T-helper 2 cell (primary cell): ENCODE measurements around the gene WDR82.
"Not testable (repeated sequence)": the region's sequence is repeated elsewhere in the genome, so short reads cannot be mapped to it uniquely, and the experiment has no call there.

Experiments
- DNase-seq, 5 experiments: peaks; one replicate each; pipeline versions ENCODE4 v3.0.0 to v3.0.0-alpha.2; 2012 to 2022

The WDR82 gene

DNA sequence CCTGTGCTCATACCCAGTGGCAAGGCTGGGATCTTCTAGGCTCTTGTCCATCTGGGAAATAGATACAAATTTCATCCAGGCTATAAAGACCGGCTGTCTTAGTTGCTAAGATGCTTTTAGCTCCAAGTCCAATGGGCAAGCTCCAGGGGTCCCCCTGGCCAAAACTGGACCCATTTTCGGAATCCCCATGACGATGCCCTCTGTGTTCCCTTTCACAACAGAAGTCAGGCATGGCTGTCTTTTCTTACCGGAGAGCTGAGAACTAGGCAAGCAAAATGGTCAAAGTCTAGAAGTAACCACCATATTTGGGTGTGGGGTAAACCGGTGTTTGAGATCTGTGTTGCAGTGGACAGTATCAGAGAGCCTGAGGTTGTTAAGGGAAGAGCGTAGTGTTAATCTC lies 10.2 kb upstream of the WDR82 start:
- no peak for DNase-seq

DNA sequence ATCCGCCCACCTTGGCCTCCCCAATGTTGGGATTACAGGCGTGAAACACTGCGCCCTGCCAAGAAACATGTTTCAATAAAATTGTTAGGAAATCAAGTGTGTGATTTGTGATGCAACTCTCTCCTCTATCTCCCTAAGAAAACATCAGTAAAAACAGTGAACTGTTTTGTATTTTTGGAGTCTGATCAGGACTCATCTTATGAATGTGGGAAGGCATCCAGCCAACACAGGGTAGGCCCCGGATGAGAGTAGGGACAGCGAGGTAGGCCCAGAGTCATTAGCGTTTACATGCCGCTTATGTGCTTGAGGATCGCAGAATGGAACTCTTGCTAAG lies 8.3 kb upstream of the WDR82 start:
- no peak for DNase-seq

DNA sequence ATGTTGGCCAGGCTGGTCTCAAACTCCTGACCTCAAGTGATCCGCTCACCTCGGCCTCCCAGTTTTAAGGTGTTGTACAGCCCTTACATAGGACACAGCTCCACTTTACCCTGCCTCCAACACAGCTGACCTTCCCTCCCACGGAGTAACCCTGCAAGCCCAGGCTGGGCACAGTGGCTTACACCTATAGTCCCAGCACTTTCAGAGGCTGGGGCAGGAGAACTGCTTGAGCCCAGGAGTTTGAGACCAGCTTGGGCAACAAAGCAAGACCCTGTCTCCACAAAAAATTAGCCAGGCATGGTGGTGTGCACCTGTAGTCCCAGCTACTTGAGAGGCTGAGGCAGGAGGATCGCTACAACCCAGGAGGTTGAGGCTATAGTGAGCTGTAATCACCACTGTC lies 5.6 kb upstream of the WDR82 start:
- DNase-seq = not testable (repeated sequence)

DNA sequence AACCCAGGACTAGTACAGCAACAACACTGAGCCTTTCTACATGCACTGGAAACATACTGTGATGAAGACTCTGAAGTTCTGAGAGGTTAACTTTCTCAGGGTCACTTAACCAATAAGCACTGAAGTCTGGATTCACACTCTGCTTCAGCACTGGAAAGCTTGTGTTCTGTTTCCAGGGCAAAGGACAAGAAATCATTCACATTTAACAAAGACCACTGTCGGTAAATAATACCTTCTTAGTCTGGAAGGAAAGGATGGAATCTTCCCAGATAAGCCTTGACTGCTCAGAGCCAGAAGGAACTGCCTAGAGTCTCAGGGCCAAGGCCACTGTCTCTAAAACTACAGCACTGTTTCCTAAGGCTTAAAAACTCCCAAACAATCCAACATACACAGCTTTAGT lies 4.9 kb upstream of the WDR82 start:
- DNase-seq = peak in 1 of 5 experiments; percentile 26

DNA sequence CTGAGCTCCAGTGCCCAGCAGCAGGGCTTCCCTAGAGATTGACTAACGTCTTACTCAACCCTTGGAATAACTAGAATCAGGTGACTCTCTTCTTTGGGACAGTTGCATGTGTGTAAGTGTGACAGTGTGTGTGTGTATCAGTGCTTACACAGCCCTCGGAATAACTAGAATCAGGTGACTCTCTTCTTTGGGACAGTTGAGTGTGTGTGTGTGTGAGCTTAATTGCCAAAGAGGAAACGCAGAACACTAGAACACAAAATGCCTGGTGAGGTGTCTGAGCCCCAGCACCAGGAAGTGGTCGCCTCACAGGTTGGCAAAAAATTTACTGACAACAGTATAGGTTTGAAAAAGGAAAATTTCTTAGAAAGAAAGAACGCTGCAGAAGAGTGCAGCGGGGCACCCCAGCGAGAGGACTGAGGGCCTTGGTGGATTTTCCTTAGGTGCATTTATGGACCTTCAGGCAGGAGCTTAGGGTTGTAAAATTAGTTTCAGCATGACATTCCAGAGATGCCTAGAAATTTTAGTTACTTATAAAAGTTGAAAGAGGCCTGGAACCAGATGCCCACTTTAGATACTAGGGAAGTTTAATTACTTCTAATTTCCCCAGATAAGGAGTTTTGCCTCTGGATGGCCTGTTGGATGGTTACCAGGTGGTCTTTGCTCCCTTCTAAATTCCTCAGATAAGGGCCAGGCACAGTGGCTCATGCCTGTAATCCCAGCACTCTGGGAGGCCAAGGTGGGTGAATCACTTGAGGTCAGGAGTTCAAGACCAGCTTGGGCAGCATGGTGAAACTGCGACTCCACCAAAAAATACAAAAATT lies 3.7 kb upstream of the WDR82 start:
- DNase-seq = peak in 3 of 5 experiments; percentile 20 to 88 (median 61)

DNA sequence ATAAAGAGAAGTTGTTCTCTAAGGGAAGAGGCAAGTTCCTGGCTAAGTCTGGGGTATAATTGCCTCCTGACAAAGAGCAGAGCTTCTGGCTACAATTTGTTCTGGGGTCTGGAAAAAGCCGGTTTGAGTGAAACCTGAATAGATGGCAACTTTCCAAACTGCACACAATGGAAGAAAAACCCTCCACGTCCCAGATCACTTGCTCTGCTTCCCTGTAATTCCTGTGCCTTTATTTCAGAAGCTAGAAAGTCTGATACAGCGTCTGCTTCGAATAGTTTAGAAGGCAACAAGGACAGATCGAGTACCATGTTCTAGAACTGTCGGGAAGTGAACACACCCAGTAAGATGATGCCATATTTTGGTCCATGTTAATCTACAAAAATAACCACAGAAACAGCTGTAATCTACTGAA lies 1.6 kb upstream of the WDR82 start:
- DNase-seq = no peak

DNA sequence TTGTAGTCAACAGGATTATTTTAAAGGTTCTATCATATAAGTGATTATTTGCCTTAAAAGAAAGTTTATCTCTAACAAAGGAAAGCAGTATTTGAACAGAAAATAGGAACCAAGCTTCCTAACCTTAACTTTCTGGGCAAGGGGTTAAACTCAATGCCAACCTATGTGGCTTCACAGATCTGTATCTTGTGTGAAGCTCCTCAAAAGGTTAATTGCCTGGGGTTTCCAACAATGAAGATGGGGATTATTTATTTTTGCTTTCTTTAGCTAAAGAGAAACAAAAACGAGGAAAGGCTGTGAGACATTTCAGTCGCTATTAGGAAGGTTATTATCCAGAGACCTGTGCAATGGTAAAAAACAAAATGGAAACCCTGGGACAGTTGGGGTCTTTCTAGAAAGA lies 1.1 kb upstream of the WDR82 start:
- DNase-seq = peak in 2 of 5 experiments; percentile 22 to 38

DNA sequence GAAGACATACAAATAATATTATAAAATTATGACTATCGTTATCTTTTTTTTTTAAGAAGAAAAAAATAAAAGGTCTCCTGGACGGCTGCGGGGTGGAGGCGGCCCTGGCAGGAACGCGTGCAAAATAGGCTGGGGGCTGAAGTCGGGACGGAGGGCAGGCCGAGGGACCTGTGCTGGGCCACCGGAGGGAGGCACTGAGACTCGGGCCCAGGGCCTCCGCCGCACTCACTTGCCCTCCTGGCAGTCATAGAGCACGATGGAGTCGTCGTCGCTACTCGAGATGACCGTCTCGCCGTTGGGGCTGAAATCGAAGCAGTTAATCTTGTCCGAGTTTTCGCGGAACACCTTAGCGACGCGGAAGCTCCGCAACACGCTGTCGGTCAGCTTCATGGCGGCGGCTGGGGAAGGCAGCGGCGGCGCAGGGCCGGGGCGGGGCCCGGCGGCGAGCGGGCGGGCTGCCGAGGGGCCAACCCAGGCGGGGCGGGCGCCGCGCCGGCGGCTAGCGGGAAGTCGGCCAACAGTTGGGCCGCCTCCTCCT lies 408 bp downstream of the WDR82 start:
- peak in 3 of 5 experiments; percentile 47 to 78 (median 58) for DNase-seq

DNA sequence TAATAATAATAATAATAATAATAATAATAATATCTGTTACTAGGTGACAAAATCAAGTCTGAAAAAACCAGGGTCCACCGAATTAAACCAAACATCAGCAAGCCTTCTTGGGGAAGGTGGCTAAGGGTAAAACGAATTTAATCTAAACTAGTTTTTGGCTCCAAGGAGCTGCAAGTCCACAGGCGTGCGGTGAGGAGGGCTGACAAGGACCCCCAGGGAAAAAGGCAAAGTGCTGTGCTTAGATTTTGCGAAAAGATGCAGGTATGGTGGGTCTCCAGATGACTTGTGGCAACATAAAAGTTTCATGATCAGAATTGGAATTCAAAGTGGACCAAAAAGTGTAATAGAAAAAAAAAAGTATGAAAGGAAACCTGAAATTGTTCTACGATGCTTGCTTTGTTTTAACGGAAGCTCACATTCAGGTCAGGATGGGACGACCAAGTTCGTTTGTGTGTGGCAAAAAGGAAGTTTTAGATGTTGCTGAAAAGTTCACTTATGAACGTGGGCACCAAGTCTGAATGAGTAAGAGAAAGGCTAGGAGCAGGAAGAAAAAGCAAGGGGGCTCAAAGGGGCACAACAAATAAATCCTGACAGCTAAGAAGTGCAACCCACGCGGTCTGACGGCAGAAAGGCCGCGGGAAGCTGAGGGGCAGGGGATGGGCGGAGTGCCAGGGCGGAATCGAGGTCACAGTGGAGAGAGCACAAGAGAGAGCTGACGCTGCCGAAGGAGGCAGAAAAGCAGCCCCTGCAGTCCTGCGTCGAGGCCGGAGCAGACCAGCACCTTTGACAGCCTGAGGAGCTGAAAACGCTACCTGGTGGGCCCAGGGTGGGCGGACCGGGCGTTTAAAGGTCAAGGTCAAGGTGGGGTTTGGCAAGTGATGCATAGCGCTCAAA lies 1.1 kb downstream of the WDR82 start:
- peak in 4 of 5 experiments; percentile 53 to 87 (median 66) for DNase-seq

DNA sequence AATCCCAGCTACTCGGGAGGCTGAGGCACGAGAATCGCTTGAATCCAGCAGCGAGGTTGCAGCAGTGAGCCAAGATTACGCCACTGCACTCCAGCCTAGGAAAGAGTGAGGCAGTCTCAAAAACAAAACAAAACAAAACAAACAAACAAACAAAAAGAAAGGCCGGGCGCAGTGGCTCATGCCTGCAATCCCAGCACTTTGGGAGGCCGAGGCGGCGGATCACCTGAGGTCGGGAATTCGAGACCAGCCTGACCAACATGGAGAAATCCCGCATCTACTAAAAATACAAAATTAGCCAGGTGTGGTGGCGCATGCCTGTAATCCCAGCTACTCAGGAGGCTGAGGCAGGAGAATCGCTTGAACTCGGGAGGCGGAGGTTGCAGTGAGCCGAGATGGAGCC lies 3.7 kb downstream of the WDR82 start:
- DNase-seq = not testable (repeated sequence)

DNA sequence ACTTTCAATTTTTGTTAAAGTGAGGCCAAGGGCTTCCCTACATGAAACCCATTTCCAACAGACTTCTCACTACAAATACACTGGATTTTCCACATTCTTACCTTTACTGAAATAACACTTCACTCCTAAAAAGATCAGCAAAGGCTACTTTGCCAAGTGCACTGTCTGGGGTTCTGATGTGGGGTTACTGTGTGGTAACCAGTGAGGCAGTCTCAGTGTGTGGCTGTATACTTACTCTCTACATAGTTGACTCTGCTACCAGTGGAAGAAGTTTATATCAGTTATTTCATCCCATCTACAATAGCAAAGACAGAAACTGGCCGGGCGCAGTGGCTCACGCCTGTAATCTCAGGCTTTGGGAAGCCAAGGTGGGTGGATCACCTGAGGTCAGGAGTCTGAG lies 5.6 kb downstream of the WDR82 start:
- peak in 1 of 5 experiments; percentile 53 for DNase-seq

DNA sequence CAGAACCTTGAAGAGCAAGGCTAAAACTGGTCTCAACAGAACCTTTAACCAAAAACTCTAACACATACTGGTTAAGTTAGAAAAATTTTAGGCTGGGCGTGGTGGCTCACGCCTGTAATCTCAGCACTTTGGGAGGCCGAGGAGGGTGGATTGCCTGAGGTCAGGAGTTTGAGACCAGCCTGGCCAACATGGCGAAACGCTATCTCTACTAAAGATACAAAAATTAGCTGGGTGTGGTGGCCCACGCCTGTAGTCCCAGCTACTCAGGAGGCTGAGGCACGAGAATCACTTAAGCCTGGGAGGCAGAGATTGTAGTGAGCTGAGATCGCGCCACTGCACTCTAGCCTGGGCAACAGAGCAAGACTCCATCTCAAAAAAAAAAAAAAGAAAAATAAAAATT lies 6.3 kb downstream of the WDR82 start:
- not testable (repeated sequence) for DNase-seq

DNA sequence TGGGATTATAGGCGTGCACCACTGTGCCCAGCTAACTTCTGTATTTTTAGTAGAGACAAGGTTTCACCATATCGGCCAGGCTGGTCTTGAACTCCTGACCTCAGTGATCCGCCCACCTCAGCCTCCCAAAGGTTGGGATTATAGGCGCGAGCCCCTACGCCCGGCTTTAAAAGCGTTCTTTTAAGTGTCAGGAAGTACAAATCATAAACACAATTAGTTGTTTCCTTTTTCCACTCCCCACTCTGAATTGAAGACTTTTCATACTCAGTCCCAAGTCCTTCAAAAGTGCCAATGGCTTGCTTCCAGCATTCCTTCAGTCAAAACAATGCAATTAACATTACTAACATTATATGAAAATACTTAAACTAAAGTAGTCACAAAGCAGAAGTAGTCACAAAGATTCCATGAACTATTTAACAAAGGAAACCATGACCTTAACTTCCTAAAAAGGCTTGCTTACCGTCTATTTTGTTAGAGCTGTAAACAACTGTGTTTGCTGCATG lies 8.1 kb downstream of the WDR82 start:
- DNase-seq = no peak

DNA sequence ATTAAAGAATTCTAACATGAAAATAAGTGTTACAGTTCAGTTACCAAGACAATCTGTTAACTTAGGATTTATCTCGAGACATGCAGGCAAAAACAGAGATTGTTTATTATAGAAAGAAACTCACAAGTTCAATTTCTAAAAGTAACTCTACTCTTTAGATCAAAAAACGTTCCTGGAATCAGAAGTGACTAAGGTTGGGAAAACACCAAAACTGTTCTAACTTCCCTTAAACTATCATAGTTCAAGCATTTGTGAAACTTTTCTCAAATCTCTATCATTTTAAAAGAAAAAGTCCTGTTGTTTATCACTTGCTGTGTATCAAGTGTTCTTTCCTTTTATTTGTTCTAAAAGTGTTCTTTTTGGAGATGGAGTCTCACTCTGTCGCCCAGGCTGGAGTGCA lies 8.7 kb downstream of the WDR82 start:
- DNase-seq = no peak

DNA sequence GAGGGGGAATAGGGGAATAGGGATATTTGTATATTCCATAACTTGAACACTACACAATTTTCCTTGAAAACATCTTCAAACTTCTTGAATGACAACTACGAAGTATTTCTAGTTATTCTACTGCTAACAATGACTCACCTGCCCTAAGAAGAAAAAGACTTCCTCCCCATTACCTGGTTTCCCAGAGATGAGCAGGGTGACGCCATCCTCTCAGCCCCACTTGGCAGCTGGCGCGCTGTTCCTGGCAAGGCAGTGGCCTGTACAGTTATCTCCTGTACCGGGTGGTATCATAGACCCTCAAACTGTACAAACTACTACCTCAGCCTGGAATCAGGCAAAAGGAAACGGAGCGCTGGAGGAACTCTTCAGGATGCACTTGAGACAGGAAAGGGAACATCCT lies 10.4 kb downstream of the WDR82 start:
- DNase-seq = no peak

DNA sequence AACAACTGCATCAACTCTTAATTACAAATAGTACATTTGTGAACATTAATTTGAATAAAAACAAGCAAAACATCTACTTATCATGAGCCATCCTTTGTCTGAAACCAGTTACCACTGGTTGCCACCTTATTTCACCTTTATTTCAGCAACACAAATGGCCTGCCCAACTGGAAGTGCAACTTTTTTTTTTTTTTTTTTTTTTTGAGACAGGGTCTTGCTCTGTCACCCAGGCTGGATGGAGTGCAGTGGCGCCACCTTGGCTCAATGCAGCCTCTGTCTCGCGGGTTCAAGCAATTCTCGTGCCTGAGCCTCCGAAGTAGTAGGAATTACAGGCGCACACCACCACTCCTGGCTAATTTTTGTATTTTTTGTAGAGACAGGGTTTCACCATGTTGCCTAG lies 13.1 kb downstream of the WDR82 start:
- DNase-seq = no peak

DNA sequence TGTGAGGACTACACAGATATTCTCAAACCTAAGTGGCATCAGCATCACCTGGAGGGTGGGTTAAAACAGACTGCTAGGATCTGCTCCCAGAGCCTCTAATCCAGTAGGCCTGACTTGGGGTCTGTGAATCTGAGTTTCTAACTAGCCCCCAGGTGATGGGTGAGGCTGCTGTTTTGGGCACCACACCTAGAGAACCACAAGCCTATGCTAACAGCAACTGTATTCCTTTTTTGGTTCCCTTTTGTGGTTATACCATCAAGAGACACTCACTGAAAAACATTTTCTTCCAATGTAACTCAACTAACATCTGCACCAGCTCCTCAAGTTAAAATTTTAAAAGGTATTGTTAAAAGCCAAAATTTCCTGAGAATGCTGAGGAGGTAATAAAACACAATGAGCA lies 16.0 kb downstream of the WDR82 start:
- no peak for DNase-seq

DNA sequence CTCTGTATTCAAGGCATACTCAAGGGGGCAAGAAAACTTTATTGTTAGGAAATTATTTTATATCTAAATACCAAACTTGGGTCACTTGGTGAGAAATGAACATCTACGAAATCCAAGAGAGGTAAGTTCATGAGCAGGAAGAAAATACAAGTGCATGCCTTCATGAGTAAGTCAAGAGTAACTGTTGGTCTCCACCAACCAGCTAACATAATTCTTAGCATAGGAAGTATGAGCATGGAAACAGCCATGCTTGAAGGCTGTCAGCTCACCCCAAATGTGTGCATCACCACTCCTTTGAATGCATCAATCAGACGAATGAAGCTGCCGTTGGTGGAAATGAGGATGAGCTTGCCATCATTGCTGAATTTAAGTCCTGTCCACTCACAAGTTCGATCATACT lies 19.0 kb downstream of the WDR82 start:
- no peak for DNase-seq

DNA sequence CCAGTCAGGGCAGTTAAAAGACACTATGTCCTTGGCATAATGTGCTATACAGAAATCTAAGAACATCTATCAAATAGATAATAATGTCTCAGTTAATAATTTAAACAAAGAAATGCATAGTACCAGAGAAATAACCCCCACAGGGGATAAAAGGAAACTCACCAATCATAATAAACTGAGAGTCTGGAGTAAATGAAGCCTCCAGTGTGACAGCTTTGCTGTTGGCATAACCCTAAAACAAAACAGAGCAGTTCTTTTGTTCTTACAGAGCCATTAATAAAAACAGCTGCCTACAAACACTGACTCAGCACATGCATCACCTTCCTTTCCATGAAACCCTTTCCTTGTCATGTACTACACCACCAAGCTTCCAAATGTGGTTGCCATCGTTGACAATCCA lies 19.4 kb downstream of the WDR82 start:
- DNase-seq = no peak

DNA sequence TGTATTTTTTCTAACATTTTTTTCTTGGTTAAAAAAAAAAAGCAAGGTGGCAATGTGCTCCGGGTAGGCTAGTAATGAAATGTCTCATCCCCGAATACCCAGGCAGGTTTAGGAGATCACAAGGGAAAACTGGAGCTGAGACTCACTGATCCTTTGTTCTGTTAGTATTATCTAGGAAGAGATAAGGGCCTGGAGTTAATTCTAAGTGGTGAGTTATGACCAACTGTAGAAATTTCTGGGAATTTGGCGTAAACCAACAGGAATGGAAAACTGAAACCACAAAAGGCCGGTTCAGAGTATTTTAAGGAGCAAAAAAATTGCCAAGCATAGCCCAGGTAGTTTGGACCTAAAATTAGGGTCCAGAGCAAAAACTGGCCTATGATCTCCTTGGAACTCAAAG lies 20.5 kb downstream of the WDR82 start:
- no peak for DNase-seq

DNA sequence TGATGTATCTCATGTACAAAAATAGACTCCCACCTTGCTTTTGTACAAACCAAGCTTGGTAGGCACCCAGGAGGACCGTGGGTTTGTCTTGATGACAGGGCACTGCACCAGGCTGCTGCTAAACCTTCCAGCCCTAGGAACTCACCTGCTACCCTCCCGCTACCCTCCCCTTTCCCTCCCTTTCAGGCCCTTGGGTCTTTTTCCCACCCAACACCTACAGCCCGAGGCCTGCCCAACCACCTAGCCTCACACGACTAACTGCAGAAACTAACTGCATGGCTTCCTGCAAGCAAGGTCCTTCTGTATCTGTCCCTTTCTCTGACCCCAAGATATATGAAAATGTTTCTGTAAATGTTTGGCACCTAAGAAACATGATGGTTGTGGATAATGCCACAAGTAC lies 21.8 kb downstream of the WDR82 start:
- no peak for DNase-seq

DNA sequence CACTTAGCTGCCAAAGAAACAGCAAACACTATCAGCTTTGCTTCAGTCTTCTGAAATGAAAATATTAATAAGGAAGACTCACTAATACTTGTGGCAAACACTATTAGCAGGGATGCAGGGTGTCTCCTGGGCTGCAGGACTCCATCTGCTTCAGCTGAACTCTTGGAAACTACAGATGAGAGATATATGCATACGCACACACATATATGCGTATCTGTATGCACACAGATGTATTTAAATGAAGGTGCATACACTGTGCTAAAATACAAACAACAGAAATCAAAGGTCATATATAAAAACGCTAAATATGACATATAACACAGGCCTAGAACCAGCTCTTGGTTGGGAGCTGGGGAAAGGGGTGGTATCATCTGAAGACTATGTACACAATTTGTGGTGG lies 22.3 kb downstream of the WDR82 start:
- no peak for DNase-seq

DNA sequence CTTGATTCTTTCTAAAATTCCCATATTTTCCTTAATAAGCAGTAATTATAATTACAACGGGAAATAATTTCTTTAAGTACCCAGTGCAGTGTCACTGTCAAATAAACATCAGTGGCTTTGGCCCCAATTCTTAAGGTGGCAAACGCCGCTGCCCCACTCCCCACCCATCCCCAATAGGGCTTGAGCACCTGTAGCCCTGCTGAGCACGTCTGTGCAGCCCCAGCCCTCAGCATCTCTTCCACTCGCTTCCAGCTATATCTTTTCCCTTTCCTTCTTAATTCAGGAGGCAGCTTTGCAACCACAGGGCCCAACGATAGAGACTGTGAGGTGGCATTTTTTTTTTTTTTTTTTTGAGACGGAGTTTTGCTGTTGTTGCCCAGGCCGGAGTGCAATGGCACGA lies 23.8 kb downstream of the WDR82 start:
- DNase-seq = no peak
